DOHH2 (cell line): ENCODE data around the gene MRC2.

ENCODE experiments used
- EZH2phosphoT487 ChIP-seq: fragments of 200-600 bp; sonication (generic); IDR thresholded peaks from 2 replicates; pipeline ENCODE4 v1.6.1; 2017; ENCODE audit warnings: borderline replicate concordance, mild to moderate bottlenecking, antibody characterized with exemption, low read length, moderate library complexity, mixed read lengths
- TF ChIP-seq, protein P1 (sequence below): fragments of 200-600 bp; sonication (generic); IDR thresholded peaks from one replicate; pipeline ENCODE4 v1.5.1; 2014; ENCODE audit warnings: antibody characterized with exemption, mild to moderate bottlenecking, low read depth, low read length; ENCODE audit not compliant: poor library complexity, severe bottlenecking

GRCh38 chr17:62615503-62615902, 12.0 kb upstream of the MRC2 start:
- no peak for TF ChIP-seq EZH2phosphoT487
- TF ChIP-seq, protein P1, sequence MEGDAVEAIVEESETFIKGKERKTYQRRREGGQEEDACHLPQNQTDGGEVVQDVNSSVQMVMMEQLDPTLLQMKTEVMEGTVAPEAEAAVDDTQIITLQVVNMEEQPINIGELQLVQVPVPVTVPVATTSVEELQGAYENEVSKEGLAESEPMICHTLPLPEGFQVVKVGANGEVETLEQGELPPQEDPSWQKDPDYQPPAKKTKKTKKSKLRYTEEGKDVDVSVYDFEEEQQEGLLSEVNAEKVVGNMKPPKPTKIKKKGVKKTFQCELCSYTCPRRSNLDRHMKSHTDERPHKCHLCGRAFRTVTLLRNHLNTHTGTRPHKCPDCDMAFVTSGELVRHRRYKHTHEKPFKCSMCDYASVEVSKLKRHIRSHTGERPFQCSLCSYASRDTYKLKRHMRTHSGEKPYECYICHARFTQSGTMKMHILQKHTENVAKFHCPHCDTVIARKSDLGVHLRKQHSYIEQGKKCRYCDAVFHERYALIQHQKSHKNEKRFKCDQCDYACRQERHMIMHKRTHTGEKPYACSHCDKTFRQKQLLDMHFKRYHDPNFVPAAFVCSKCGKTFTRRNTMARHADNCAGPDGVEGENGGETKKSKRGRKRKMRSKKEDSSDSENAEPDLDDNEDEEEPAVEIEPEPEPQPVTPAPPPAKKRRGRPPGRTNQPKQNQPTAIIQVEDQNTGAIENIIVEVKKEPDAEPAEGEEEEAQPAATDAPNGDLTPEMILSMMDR: no peak
